RWPE2 (cell line): ENCODE data around the gene TNS3.

Experiments used
- ATAC-seq: fragments of 200-7000 bp; cut with Tn5 transposase; 3 replicates; pipeline ENCODE4 v1.9.1; 2021; ENCODE audit warnings: low read depth
- DNase-seq: peaks from one replicate; pipeline ENCODE4 v3.0.0-alpha.2; 2020; ENCODE audit warnings: low spot score
- H3K27ac ChIP-seq: fragments of 450-650 bp; 2 replicates; pipeline ENCODE4 v1.5.1; 2017; ENCODE audit warnings: mild to moderate bottlenecking; ENCODE audit not compliant: poor library complexity, severe bottlenecking
- H3K27me3 ChIP-seq: fragments of 250-450 bp; sonication (Bioruptor Pico); 2 replicates; pipeline ENCODE4 v1.5.1; 2021; ENCODE audit warnings: mild to moderate bottlenecking, moderate library complexity; ENCODE audit not compliant: insufficient read depth, poor library complexity, severe bottlenecking
- H3K36me3 ChIP-seq: fragments of 250-450 bp; sonication (Bioruptor Pico); 2 replicates; pipeline ENCODE4 v1.5.1; 2020; ENCODE audit warnings: low read depth, mild to moderate bottlenecking, moderate library complexity
- H3K4me1 ChIP-seq: fragments of 250-450 bp; sonication (Bioruptor Pico); 2 replicates; pipeline ENCODE4 v1.5.1; 2021; ENCODE audit warnings: mild to moderate bottlenecking, moderate library complexity; ENCODE audit not compliant: insufficient read depth, poor library complexity, severe bottlenecking
- H3K4me3 ChIP-seq: fragments of 250-450 bp; sonication (Bioruptor Pico); 2 replicates; pipeline ENCODE4 v1.5.1; 2021; ENCODE audit warnings: mild to moderate bottlenecking, moderate library complexity; ENCODE audit not compliant: severe bottlenecking
- H3K9me3 ChIP-seq: fragments of 250-450 bp; sonication (Bioruptor Pico); 2 replicates; pipeline ENCODE4 v1.5.1; 2021; ENCODE audit warnings: mild to moderate bottlenecking, moderate library complexity; ENCODE audit not compliant: severe bottlenecking
- CTCF ChIP-seq: fragments of 450-650 bp; IDR thresholded peaks from one replicate; pipeline ENCODE4 v1.5.1; 2017; ENCODE audit warnings: mild to moderate bottlenecking, moderate library complexity; ENCODE audit not compliant: poor library complexity, severe bottlenecking

TNS3 gene

GRCh38 chr7:47368190-47368812 is 213.6 kb downstream of the TNS3 start:
- peaks cover 15% of the 10 kb centered on the region for H3K4me1 ChIP-seq
- H3K36me3 ChIP-seq: peaks cover 22% of the 10 kb centered on the region
- H3K4me3 ChIP-seq: no peak overlapping the region
- TF ChIP-seq CTCF: no peak
- H3K27me3 ChIP-seq: no peaks in the 10 kb centered on the region
- H3K9me3 ChIP-seq: no peaks in the 10 kb centered on the region
- DNase-seq: no peak
- H3K27ac ChIP-seq: no peak overlapping the region
- ATAC-seq: no peak

GRCh38 chr7:47367369-47367768 is 214.5 kb downstream of the TNS3 start:
- ATAC-seq: no peak
- peaks cover 22% of the 10 kb centered on the region for H3K36me3 ChIP-seq

GRCh38 chr7:47366960-47367359 is 215.0 kb downstream of the TNS3 start:
- no peaks in the 10 kb centered on the region for H3K27me3 ChIP-seq
- no peak for ATAC-seq
- no peak overlapping the region for H3K27ac ChIP-seq
- H3K9me3 ChIP-seq: no peaks in the 10 kb centered on the region
- DNase-seq: no peak
- H3K4me1 ChIP-seq: peaks cover 13% of the 10 kb centered on the region
- H3K36me3 ChIP-seq: peaks cover 22% of the 10 kb centered on the region
- no peak for TF ChIP-seq CTCF
- H3K4me3 ChIP-seq: no peak overlapping the region

More at GRCh38 chr7:47367369-47367768, 214.5 kb downstream of the TNS3 start:
- Histone ChIP-seq H3K27ac (no peak overlapping the region), H3K27me3 (no peaks in the 10 kb centered on the region), H3K4me3 (no peak overlapping the region), H3K4me1 (peaks cover 13% of the 10 kb centered on the region), H3K9me3 (no peaks in the 10 kb centered on the region)
- no peak for TF ChIP-seq CTCF
- DNase-seq: no peak

GRCh38 chr7:47366211-47366610 is 215.7 kb downstream of the TNS3 start:
- Histone ChIP-seq H3K27me3 (no peaks in the 10 kb centered on the region), H3K36me3 (peaks cover 22% of the 10 kb centered on the region), H3K9me3 (no peaks in the 10 kb centered on the region), H3K4me3 (no peak overlapping the region), H3K27ac (no peak overlapping the region), H3K4me1 (peaks cover 14% of the 10 kb centered on the region)
- ATAC-seq: no peak
- no peak for TF ChIP-seq CTCF
- no peak for DNase-seq

GRCh38 chr7:47362984-47363383 is 218.9 kb downstream of the TNS3 start:
- H3K27ac ChIP-seq: no peak overlapping the region
- H3K27me3 ChIP-seq: no peaks in the 10 kb centered on the region
- no peak for TF ChIP-seq CTCF
- DNase-seq (no peak), ATAC-seq (no peak)
- H3K9me3 ChIP-seq: no peaks in the 10 kb centered on the region
- H3K36me3 ChIP-seq: peaks cover 3% of the 10 kb centered on the region
- H3K4me1 ChIP-seq: peaks cover 14% of the 10 kb centered on the region
- no peak overlapping the region for H3K4me3 ChIP-seq
